Cardiac septum (tissue), 1 donor: ENCODE measurements around the gene OR52L1. TPM values are rescaled to one million over a fixed set of nuclear protein-coding genes. Genes with fewer than 3 reads are reported as not detected.
"Not testable (repeated sequence)": the region's sequence is repeated elsewhere in the genome, so short reads cannot be mapped to it uniquely, and the experiment has no call there.

Experiments
- DNase-seq: peaks from one replicate; pipeline ENCODE4 v3.0.0-alpha.2; 2020; ENCODE audit warnings: low spot score
- intact Hi-C: fragments of 100-400 bp; cut with DNase I; formaldehyde crosslinking; loops from one replicate; pipeline ENCODE4 v1.14.0; 2022
- long read RNA-seq: library from polyadenylated mRNA; unstranded; transcript quantifications from one replicate; pipeline ENCODE4 v2.0.0, GENCODE V29; 2021
- total RNA-seq: library from RNA; stranded (reverse); fragmentation: NEBNext Ultra II Directional; extraction: Animal tissue kit (Norgen Biotek cat#: 25700); gene quantifications from one replicate; pipeline ENCODE4 v1.2.1, GENCODE V29; 2021
- donor health status: DM: no; HTN: no; CAD: no.

The OR52L1 gene
- total RNA-seq, result not detected
- long read RNA-seq, result 0 reads

DNA sequence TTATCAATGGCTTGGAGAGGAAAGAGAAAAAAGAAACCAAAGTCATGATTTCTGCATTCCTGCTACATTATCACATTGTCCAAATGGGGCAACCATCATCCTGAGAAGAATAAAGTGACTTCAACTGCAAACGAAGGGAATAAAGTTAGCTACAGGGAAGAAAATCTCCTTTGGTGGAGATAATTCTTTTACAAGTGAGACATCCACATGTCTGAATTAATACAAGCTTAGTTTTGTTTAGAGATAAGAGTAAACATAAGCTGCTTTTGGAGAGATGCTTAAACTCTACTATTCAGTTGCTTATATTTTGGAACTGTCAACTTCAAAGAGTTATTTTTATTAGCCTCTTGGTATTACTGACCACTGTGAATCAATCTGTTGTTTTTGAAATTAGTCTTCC lies at the start of gene OR52L1:
TSS of gene OR52L1 (minus strand) at position 101 of the 400 bp plus-strand sequence. CDS start at position 46, 55 bp downstream.
- no peak for DNase-seq
- intact Hi-C loops, result no loop called here

DNA sequence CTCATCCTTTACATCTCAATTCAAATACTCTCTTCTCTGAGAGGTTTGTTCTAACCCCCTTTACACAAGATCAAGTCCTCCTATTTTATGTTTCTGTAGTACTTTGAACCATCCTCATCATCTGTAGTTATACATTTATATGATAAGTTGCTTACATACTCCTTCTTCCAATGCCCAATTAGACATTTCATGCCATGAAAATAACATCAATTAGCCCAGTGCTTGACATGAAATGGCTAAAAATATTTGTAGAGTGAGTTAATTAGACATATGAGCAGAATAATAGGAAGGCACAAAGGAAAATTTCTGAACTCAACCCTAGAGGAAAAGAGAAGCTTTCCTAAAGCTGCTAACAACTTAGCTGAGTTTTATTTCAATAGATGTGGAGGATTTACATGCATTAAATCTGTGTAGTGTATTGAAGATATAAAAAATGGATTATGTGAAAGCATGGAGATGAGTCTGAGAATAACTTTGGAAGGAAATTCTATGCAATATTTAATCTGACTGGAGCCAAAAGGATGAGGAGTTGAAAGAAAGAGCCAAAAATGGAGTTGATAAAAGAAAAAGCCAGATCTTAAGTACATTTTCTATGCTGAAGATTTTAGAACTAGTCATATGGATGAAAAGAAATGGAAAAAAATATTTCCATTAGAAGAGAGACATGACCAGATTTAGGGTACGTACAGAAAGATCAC lies 44.1 kb upstream of the OR52L1 start, which contains the start of gene OR56A1:
TSS of gene OR56A1 (minus strand) at position 51 of the 698 bp plus-strand sequence. CDS start 3,066 bp downstream, outside the sequence.
- intact Hi-C loops, result no loop called here
- DNase-seq, result no peak

DNA sequence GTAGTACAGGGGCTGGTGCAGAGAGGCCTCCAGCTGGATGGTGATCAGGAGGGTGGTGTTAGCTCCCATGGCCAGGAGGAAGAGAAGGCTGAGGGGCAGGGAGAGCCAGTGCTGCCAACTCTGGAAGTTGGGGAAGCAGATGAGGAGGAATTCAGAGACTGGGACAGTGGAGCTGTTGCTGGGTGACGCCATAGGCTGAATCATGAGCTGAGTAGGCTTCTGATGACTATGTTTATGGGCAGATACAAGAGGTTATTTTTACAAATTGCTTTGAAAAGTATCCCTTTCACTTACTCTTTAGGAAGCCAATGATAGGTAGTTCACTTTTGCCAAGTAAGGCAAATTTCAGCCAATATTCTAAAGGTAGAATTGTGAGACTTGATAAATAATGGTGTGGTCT lies 40.7 kb upstream of the OR52L1 start:
- DNase-seq, result no peak
- intact Hi-C loops, result no loop called here

DNA sequence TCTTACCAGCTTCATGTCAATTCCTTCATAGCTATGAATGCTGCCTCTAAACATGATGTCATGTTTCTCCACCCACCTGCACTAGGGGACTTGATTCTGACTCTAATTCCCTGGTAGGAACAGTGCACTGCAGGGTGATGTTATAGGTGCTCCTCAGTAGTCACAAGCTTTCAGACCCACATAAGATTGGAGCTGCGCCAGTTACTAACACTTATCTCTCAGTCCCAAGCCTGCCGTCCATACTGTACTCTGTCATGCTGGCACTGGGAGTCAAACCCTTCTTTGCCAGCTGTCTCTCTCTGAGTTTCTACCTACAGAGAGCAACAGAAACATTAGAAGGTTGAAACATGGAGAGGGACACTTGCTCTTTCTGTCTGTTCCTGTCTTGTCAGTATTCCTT lies 38.3 kb upstream of the OR52L1 start:
- intact Hi-C loops, result no loop called here
- DNase-seq, result no peak

DNA sequence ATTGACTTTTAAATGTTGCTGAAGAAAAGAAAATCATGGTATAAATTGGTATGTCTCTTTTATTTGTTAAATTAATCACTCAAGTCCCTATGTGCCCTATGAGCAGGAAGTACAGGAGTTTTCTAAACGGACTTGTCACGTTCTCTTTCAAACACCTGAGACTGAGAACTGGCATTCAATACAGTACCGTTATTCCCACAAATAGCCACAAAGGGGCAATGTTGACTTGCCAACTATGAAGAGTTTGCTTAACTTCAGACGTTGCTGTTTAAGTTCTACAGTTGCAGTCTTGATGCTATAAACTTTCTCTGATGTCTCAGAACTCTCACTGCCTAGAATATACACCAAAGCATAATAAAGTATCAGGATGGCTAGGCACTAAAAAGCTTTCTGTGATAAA lies 36.2 kb upstream of the OR52L1 start:
- intact Hi-C loops, result loop anchor here (5.0 kb wide), 4 partner anchors 229 to 339 kb away; no protein-coding TSS in a partner anchor
- no peak for DNase-seq

DNA sequence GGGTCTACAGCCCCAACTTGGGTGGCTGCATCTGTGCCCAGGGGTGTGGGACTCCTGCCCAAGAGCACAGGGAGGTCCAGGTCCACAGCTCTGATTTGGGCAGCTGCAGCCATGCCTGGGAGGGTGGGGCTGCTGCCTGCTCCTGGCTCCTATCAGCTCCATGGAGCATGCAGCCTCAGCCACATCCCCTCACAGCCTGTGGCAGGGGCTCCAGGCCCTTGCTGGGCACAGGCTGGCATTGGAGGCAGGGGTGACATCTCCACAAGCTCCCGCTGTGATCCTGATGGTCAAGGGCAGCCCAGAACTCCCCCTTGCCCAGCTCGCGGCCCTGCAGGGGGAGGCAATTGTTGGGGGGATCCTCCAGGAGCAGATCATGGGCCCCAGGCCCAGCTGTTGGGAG lies 26.3 kb upstream of the OR52L1 start:
- intact Hi-C loops, result no loop called here
- DNase-seq, result no peak

DNA sequence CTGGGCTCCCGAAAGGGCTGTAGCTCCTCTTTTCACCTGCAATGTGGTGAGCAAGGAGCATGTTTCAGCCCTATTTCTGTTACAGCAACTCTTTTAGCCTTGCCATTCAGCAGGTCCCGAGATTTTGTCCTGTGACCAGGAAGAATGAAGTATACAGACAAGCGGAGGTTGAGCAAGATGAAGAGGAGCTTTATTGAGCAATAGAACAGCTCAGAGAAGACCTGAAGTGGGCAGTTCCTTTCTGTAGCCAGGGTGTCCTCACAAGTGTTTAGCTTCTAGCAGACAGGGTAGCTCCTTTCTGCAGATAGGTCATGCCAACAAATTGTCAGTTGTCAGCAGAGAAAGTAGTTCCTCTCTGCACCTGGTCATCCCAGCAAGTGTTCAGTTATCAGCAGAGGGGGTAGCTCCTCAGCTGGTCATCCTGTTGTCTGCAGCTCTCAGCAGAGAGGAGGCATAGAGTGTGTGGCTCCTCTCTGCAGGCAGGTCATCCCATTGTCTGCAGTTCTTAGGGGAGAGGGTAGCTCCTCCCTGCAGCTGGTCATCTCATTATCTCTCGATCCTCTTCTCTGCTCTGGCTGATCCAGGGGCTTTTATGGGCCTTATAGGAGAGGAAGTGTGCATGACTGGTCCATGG lies 25.4 kb upstream of the OR52L1 start:
- DNase-seq, result no peak
- intact Hi-C loops, result no loop called here

DNA sequence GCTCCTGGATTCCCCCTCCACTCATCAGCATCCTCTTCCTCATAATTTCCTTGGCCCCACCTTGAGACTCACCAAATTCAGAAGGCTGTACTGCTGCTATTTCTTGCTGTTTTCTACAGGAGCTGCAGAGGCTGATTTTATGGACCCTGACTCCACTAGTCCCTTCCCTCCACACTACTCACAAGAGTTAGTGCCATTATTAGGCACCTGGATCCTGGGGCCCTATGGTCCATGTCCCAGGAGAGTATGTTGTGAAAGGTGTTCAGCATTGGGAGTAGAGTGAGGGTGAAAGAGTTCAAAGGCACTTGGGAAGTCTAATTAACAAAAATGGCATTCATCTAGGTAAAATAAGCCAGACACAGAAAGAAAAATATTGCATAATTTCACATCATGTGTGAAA lies 20.1 kb upstream of the OR52L1 start, which contains the start of gene OR56A4:
TSS of gene OR56A4 (minus strand) at position 101 of the 400 bp plus-strand sequence. CDS start 3,954 bp downstream, outside the sequence.
- intact Hi-C loops, result no loop called here
- DNase-seq, result no peak

DNA sequence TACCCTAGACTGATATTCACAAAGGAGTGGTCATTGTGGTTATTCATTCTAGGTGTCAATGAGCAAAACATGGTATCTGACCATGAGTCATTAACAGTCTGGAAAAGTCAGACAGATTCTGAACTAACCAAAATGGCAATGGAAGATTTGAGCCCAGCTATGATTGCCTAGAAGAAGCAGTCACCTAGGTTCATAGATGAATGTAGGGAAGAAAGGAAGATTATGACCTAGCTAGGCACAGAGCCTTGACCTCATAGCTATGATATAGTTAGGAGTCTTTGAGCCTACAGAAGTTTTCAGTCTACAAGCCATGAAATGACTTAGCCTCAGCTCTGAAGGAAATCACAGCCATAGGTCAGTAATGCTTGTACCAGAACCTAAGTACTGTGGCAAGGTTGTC lies 19.6 kb upstream of the OR52L1 start:
- DNase-seq, result no peak
- intact Hi-C loops, result no loop called here

DNA sequence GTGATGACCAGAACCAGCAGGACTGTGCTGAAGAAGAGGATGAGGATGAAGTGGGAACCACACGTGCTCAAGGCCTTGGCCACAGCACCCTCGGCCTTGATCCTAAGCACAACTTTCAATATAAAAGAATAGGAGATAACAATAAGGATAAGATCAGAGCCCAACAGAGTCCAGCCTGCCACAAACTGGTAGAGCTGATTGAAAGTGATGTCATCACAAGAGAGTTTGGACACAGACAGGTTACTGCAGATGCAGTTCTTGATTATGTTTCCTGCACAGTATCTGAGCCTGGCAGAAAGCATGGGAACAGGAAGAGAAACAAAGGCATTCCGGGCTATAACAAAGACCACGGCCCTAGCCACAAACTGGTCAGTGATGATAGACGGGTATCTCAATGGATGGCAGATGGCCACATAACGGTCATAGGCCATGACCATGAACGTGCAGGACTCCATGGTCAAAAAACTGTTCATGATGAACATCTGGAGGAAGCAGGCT lies 15.5 kb upstream of the OR52L1 start:
- intact Hi-C loops, result no loop called here
- DNase-seq, result no peak

DNA sequence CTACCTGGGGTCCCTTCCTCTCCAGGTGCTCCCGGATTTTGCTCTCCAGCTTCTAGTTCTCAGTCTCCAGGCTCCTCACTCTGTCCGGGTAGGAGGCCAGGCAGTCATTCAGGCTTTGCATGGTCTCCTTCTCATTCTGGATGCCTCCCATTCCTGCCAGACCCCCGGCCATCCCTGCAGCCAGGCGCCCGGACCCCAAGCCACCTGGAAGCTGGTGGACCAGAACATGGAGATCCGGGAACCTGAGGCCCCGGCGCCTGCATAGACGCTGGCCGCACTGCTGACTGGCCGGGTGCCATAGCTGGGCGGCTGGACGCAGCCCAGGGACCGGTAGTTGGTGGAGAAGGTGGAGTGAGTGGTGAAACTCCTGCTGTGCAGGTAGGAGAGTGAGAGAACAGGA lies 8.0 kb upstream of the OR52L1 start:
- no peak for DNase-seq
- intact Hi-C loops, result no loop called here

DNA sequence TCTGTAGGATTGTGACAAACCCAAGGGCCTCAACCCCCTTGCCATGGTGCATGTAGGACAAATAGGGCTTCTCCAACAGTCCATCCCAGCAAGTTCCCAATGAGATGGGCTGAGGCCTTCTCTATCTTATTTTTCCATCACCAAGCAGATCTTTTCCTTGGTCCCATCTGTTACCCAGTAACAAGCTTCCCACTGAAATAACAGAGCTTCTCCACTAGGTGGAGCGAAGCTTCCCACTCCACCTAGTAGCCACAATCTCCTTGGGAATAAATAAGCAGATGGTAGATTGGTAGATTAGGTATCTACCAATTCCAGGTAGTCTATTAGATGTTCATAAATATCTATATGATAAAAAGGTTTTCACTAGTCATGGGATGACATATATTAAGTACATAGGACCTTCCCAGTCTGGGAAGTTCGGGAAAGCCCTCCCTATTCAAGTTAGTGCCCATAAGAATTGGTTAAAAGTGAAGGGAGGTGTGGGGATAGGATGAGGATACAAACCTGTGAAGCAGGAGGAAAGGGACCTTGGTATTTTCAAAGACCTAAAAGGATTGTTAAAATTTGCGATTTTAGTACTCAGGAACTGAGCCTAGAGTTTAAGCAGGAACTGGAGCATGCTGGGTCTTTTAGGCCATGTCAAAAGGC lies 5.9 kb upstream of the OR52L1 start:
- no peak for DNase-seq
- intact Hi-C loops, result no loop called here

DNA sequence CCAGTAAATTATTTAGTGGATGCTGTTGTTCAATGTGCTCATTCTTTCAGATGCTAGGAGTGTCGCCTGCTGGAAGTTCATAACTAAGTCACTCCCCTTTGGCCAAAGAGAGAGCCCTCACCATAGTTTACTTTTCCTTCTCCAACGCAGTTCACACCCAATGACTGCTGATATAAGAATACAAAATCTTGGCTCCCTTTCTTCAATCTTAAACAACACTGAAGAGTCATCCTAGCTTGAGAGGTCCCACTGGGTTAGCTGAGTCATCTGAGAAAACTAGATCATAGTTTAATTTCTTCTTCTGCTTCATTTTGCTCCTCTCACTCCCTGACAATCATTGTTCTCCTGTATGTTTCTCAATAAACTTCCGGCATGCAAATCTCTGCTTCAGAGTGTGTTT lies 5.4 kb upstream of the OR52L1 start:
- intact Hi-C loops, result no loop called here
- no peak for DNase-seq

DNA sequence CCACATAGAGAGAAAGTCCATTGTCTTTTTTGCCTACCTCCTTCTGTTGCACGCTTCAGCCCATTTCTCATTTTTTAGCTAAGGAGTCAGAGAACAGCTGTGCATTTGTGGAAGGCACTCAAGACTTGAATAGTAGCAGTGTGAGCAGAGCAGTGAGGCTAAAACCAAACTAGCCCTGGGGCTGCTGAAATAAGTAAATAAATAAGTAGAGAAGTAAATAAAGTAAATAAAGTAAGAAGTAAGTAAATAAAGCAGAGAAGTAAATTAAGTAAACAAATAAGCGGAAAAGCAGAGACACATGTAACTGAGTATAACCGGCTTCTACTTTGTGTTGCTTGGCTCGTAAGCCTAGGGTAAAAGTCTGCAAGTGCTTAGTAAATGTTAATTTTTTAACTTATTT lies 2.4 kb upstream of the OR52L1 start:
- intact Hi-C loops, result no loop called here

DNA sequence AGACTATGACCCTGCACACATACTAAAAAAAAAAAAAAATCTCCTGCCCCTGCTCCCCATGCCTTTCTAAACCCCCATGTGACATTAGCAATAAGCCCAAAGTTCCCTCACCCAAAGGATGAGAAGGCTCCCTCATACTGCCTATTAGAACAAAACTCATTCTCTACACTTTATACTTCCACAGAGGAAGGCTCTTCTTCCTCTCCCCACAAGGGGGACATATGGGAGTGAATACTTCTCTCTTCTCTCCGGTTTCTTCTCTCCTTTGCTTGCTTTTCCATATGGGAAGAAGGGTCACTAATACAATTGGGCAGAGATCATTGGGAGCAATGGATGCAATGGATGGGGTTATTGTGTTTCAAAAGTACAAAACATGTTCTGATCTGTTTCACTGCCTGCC lies 3.3 kb downstream of the OR52L1 start:
- intact Hi-C loops, result no loop called here
- DNase-seq, result no peak

More for the DNA sequence above, 2.4 kb upstream of the OR52L1 start:
- no peak for DNase-seq

DNA sequence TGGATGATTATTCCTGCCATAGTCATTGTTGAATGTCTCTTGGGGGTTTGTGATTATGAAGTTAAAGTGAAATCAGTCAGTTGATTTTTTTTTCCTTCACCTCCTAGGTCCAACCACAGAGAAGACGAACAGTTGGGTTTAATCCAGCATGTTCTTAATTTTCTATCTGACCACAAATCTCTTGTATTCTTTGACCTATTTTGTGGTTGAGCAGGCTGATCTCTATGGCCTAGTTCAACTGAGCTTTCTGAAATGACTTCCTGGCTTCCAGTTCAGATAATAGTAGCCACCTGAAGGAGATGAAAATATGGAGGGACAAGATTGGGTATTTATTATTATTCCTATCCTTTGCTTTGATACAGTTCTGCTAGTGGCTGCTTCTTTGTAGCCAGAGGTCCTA lies 13.3 kb downstream of the OR52L1 start:
- DNase-seq, result no peak
- intact Hi-C loops, result no loop called here

DNA sequence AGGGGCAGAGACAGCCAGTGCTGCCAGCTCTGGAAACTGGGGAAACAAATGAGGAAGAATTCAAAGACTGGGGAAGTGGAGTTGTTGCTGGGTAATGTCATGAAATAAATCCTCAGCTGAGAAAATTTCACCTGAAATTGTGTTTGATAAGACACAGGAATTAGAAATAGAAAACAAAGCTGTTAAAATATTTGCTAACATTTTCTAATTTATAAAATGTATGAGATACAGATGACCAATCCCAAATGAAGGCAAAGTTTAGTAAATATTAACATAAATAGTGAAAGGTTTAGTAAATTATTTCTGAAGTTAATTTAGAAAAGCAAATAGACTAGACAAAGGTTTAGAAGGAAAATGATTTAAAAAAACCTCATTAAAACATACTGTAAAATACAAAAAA lies 18.4 kb downstream of the OR52L1 start, which contains the start of gene OR56A5:
TSS of gene OR56A5 (minus strand) at position 101 of the 400 bp plus-strand sequence. CDS start at position 101, 0 bp downstream.
- no peak for DNase-seq
- intact Hi-C loops, result no loop called here

DNA sequence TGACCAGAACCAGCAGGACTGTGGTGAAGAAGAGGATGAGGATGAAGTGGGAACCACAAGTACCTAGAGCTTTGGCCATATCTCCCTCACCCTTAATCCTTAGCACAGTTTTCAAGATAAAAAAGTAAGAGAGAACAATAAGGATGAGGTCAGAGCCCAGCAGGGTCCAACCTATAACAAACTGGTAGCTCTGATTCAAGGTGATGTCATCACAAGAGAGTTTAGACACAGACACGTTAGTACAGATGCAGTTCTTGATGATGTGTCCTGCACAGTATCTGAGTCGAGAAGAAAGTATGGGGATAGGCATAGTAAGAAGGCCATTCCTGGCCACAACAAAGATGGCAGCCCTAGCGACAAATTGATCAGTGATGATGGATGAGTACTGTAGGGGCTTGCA lies 19.1 kb downstream of the OR52L1 start:
- intact Hi-C loops, result no loop called here

DNA sequence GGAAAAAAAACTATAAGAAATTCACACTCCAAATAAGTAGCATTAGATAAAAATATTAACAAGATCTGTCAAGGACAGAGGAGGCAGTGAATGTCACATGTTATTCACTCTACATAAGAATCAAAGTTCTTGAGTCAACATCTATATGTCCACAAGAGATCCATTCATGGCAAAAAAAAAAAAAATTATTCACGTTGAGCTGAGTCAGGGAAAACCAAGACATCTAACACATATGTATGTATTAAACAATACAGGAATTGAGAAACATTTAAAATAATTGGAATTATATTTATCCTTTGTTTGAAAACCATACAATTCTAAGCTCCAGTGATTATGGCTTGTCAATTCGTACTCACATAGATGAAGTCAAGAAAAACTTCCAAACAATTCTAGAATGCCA lies 19.8 kb downstream of the OR52L1 start:
- no peak for DNase-seq
- intact Hi-C loops, result no loop called here

More for the DNA sequence above, 19.1 kb downstream of the OR52L1 start:
- DNase-seq, result no peak

DNA sequence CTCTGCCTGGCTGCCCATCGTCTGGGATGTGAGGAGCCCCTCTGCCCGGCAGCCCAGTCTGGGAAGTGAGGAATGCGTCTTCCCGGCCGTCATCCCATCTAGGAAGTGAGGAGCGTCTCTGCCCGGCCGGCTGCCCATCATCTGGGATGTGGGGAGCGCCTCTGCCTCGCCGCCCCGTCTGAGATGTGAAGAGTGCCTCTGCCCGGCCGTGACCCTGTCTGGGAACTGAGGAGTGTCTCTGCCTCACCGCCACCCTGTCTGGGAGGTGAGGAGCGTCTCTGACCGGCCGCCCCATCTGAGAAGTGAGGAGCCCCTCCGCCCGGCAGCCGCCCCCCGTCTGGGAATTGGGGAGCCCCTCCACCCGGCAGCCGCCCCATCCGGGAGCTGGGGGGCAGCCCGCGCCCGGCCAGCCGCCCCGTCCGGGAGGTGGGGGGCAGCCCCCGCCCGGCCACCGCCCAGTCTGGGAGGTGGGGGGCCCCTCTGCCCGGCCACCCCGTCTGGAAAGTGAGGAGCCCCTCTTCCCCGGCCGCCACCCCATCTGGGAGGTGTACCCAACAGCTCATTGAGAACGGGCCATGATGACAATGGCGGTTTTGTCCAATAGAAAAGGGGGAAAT lies 26.0 kb downstream of the OR52L1 start:
- DNase-seq, intact Hi-C loops: not testable (repeated sequence)
